K562 (cell line): Measurements from ENCODE around the gene PTPRU. TPM values are rescaled to one million over a fixed set of nuclear protein-coding genes. Genes with fewer than 3 reads are reported as not detected.

ENCODE experiments used
- ATAC-seq: fragments of 200-7000 bp; cut with Tn5 transposase; 3 replicates; pipeline ENCODE4 v1.9.1; 2020; ENCODE audit warnings: moderate library complexity
- BruUV-seq: library from RNA; stranded (reverse); fragments of 400-500 nt; replicated peaks from 2 replicates; lab custom pipeline; 2021; lab: Mats Ljungman, UMichigan
- CTCF ChIA-PET: fragments of 300-600 bp; formaldehyde crosslinking; extraction: SDS; loops from one replicate; lab custom pipeline; 2021; ENCODE audit warnings: low intra/inter-chr PET ratio; lab: Yijun Ruan, JAX
- POLR2A ChIA-PET: fragments of 300-600, 350-650 bp; sonication (Branson Sonifier 250); formaldehyde crosslinking; extraction: SDS; loops from one replicate; lab custom pipeline; 2021; ENCODE audit warnings: antibody characterized with exemption, inconsistent platforms; lab: Yijun Ruan, JAX
- DNase-seq, 4 experiments: peaks; one replicate each; pipeline versions ENCODE4 v3.0.0 to v3.0.0-alpha.2; 2011 to 2018; ENCODE audit warnings: low spot score in 3 of 4, mixed read lengths in 3 of 4; ENCODE audit errors: extremely low read depth in 1 of 4
- FAIRE-seq: peaks from 2 replicates; lab custom pipeline; 2011; peaks lifted over from hg19 to GRCh38; lab: Jason Lieb, UNC
- H2AFZ ChIP-seq: 2 replicates; pipeline ENCODE4 v1.6.0; 2011; ENCODE audit warnings: low read depth, low read length, control low read depth, inconsistent platforms
- H3K27ac ChIP-seq: fragments of 200-600 bp; 3 replicates; pipeline ENCODE4 v1.8.0; 2011; ENCODE audit warnings: low read depth, mild to moderate bottlenecking, control low read depth, inconsistent platforms, low read length, moderate library complexity, mixed read lengths; ENCODE audit errors: extremely low read depth
- H3K27me3 ChIP-seq, 2 experiments: fragments of 300-600 bp in 1 of 2; 2 replicates in 1 of 2; 3 replicates in 1 of 2; pipeline versions ENCODE4 v1.6.0 to v1.8.0; 2011; ENCODE audit warnings: inconsistent platforms in 2 of 2, low read length in 2 of 2, mild to moderate bottlenecking in 1 of 2, mixed read lengths in 1 of 2, moderate library complexity in 1 of 2; ENCODE audit not compliant: control insufficient read depth in 2 of 2, insufficient read depth in 2 of 2
- H3K36me3 ChIP-seq: fragments of 300-600 bp; 3 replicates; pipeline ENCODE4 v1.8.0; 2011; ENCODE audit warnings: mild to moderate bottlenecking, low read length, inconsistent platforms; ENCODE audit not compliant: control insufficient read depth, insufficient read depth
- H3K4me1 ChIP-seq, 2 experiments: fragments of 200-600 bp in 1 of 2; replicated peaks in 1 of 2; 2 replicates in 1 of 2; 3 replicates in 1 of 2; pipeline versions ENCODE4 v1.5.1 to v1.8.0; 2011; ENCODE audit warnings: inconsistent platforms in 2 of 2, low read length in 2 of 2, mild to moderate bottlenecking in 1 of 2, mixed read lengths in 1 of 2, moderate library complexity in 1 of 2; ENCODE audit not compliant: control insufficient read depth in 2 of 2, insufficient read depth in 2 of 2
- H3K4me2 ChIP-seq: 2 replicates; pipeline ENCODE4 v1.6.1; 2011; ENCODE audit warnings: low read length, control low read depth, inconsistent platforms, mixed read lengths; ENCODE audit not compliant: insufficient read depth
- H3K4me3 ChIP-seq: fragments of 200-600 bp; sonication (generic), shearing (Covaris generic); 2 replicates; pipeline ENCODE4 v1.5.1; 2016; ENCODE audit warnings: control low read depth, inconsistent platforms
- H3K79me2 ChIP-seq: fragments of 200-600 bp; 3 replicates; pipeline ENCODE4 v1.8.0; 2011; ENCODE audit warnings: low read length, inconsistent platforms; ENCODE audit not compliant: control insufficient read depth, insufficient read depth
- H3K9ac ChIP-seq, 2 experiments: 2 replicates each; pipeline versions ENCODE4 v1.6.0 to v1.6.1; 2011; ENCODE audit warnings: low read depth in 2 of 2, low read length in 2 of 2, control low read depth in 1 of 2, inconsistent platforms in 1 of 2, mild to moderate bottlenecking in 1 of 2, mixed read lengths in 1 of 2; ENCODE audit not compliant: insufficient read depth in 1 of 2
- H3K9me1 ChIP-seq: one replicate; pipeline ENCODE4 v1.6.0; 2011; ENCODE audit warnings: inconsistent platforms, mild to moderate bottlenecking, low read length, moderate library complexity; ENCODE audit not compliant: control insufficient read depth, insufficient read depth
- H3K9me3 ChIP-seq: replicated peaks from 2 replicates; pipeline ENCODE4 v1.5.1; 2011; ENCODE audit warnings: low read depth, low read length, inconsistent platforms; ENCODE audit not compliant: control insufficient read depth, insufficient read depth
- H4K20me1 ChIP-seq: replicated peaks from 2 replicates; pipeline ENCODE4 v1.6.1; 2011; ENCODE audit warnings: low read length, inconsistent platforms, mixed read lengths; ENCODE audit not compliant: control insufficient read depth, insufficient read depth
- PHF8 ChIP-seq: fragments of 200-600 bp; sonication (generic); IDR thresholded peaks from 2 replicates; pipeline ENCODE4 v1.6.1; 2012; ENCODE audit warnings: mixed run types, mild to moderate bottlenecking, inconsistent platforms, low read length, moderate library complexity, borderline replicate concordance
- SIN3B ChIP-seq: fragments of 450-650 bp; IDR thresholded peaks from 2 replicates; pipeline ENCODE4 v1.6.1; 2017; ENCODE audit warnings: low read depth, mild to moderate bottlenecking, moderate library complexity
- SMARCB1 ChIP-seq: IDR thresholded peaks from 2 replicates; pipeline ENCODE4 v1.6.1; 2011; ENCODE audit warnings: improper control_type of control experiment, low read depth; ENCODE audit not compliant: insufficient read length
- SRSF3 ChIP-seq: fragments of 200-400 bp; formaldehyde crosslinking; IDR thresholded peaks from 2 replicates; pipeline ENCODE4 v1.6.1; 2016; ENCODE audit warnings: mild to moderate bottlenecking, low read length, moderate library complexity; ENCODE audit not compliant: insufficient read depth
- ZNF717 ChIP-seq: fragments of 250-450 bp; sonication (Bioruptor Pico); IDR thresholded peaks from 2 replicates; pipeline ENCODE4 v1.5.0; 2021
- WGBS: fragments of 100-300 bp; shearing (Covaris generic); methylation state at CpG from one replicate; pipeline ENCODE4 v1.1.6; 2016; ENCODE audit warnings: low coverage, mixed read lengths; ENCODE audit not compliant: insufficient coverage; ENCODE audit errors: missing lambda C conversion rate; 5-methylcytosine and 5-hydroxymethylcytosine counted together
- in situ Hi-C: fragments of 300-500 bp; cut with MboI; formaldehyde crosslinking; loops from 4 replicates; pipeline ENCODE4 v1.15.0; 2018; ENCODE audit warnings: inconsistent platforms, mixed read lengths
- intact Hi-C: fragments of 100-400 bp; cut with micrococcal nuclease; formaldehyde crosslinking; loops from 2 replicates; pipeline ENCODE4 v1.14.2; 2022
- polyA plus RNA-seq, 8 experiments: library from polyadenylated mRNA; depleted of rRNA in 4 of 8; stranded (reverse) in 5 of 8; unstranded in 3 of 8; fragments of >200 nt; fragmentation: Nextera tagmentation in 2 of 8; fragmentation: Illumina TruSeq in 1 of 8; extraction: Ambion mirVana in 2 of 8; extraction: Trizol in 1 of 8; gene quantifications; 2 replicates each; pipeline versions ENCODE4 v1.2.1 to v1.2.3, GENCODE V29; 2011 to 2014; ENCODE audit warnings: inconsistent platforms in 1 of 8, missing spikeins in 1 of 8
- total RNA-seq, 7 experiments: library from RNA; depleted of rRNA in 6 of 7; stranded (reverse); fragments of >200 nt in 6 of 7; fragmentation: Illumina TruSeq in 2 of 7; extraction: Trizol in 2 of 7; gene quantifications; 2 replicates each; pipeline versions ENCODE4 v1.2.1 to v1.2.3, GENCODE V29; 2011 to 2021; ENCODE audit warnings: low replicate concordance in 1 of 7
- TF ChIP-seq, protein P1 (sequence below): IDR thresholded peaks from 3 replicates; pipeline ENCODE4 v1.6.1; 2011; ENCODE audit warnings: borderline replicate concordance, mild to moderate bottlenecking; ENCODE audit not compliant: insufficient read length, insufficient read depth
- TF ChIP-seq, protein P2 (sequence below): IDR thresholded peaks from 2 replicates; pipeline ENCODE4 v1.6.1; 2012; ENCODE audit warnings: low read depth, low read length, improper control_type of control experiment, borderline replicate concordance
- TF ChIP-seq, protein P3 (sequence below), 2 experiments: fragments of 450-650 bp; IDR thresholded peaks; 2 replicates each; pipeline ENCODE4 v1.6.1; 2016

The PTPRU gene
- total and polyA plus RNA-seq, 9 of the 15 experiments (the other 6 are each of a cell fraction or from before 2014, with no cell fraction given), result 0.01 to 2.9 (median 1.0) TPM

DNA sequence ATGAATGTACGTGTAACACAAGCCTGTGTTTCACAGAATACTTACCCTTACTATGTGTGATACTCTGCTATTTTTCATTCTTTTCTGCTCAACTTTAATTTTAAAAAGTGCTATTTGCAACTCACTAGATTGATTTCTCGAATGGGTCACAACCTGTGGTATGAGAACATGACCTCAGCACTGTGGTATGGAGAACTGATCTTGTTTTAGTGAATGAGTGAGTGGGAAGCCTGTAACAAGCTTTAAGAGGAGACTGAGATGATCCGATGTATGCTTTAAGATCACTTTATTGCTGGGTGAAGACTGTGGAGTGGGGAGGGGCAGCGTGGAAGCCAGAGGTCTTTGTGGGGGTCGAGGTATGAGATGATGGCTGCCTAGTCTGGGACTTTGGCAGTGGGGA, 27.1 kb upstream of the PTPRU start:
- FAIRE-seq, result no peak
- ChIA-PET CTCF (no interaction called here), POLR2A (interaction anchor here (1.2 to 2.1 kb wide), 2 partner anchors 9 to 10 kb away, joined by 5 to 6 read pairs; no protein-coding TSS in a partner anchor)
- Histone ChIP-seq H3K27ac (no peak overlapping the region), H3K27me3 (no peaks in the 10 kb centered on the region), H4K20me1 (no peaks in the 10 kb centered on the region), H3K9me3 (no peaks in the 10 kb centered on the region), H2AFZ (no peak overlapping the region), H3K9ac (no peak overlapping the region), H3K79me2 (no peaks in the 10 kb centered on the region), H3K36me3 (peaks cover 71% of the 10 kb centered on the region), H3K4me2 (no peak overlapping the region), H3K4me3 (no peak overlapping the region), H3K9me1 (no peaks in the 10 kb centered on the region), H3K4me1 (peaks cover 20% of the 10 kb centered on the region in 2 experiments; a peak in 4 of 5 replicates)
- no peak for DNase-seq
- ATAC-seq, result no peak
- in situ Hi-C loops, result no loop called here
- intact Hi-C loops, result no loop called here
- TF ChIP-seq, protein P1, sequence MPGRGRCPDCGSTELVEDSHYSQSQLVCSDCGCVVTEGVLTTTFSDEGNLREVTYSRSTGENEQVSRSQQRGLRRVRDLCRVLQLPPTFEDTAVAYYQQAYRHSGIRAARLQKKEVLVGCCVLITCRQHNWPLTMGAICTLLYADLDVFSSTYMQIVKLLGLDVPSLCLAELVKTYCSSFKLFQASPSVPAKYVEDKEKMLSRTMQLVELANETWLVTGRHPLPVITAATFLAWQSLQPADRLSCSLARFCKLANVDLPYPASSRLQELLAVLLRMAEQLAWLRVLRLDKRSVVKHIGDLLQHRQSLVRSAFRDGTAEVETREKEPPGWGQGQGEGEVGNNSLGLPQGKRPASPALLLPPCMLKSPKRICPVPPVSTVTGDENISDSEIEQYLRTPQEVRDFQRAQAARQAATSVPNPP, result no peak
- TF ChIP-seq ZNF717 (CRISPR knock-in tag) (no peak), SIN3B (no peak), PHF8 (0 out of 2 replicates have a peak, but pooled peaks have one; percentile 10), SMARCB1 (no peak), SRSF3 (no peak)
- TF ChIP-seq, protein P2, sequence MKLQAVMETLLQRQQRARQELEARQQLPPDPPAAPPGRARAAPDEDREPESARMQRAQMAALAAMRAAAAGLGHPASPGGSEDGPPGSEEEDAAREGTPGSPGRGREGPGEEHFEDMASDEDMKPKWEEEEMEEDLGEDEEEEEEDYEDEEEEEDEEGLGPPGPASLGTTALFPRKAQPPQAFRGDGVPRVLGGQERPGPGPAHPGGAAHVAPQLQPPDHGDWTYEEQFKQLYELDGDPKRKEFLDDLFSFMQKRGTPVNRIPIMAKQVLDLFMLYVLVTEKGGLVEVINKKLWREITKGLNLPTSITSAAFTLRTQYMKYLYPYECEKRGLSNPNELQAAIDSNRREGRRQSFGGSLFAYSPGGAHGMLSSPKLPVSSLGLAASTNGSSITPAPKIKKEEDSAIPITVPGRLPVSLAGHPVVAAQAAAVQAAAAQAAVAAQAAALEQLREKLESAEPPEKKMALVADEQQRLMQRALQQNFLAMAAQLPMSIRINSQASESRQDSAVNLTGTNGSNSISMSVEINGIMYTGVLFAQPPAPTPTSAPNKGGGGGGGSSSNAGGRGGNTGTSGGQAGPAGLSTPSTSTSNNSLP, result no peak
- TF ChIP-seq, protein P3, sequence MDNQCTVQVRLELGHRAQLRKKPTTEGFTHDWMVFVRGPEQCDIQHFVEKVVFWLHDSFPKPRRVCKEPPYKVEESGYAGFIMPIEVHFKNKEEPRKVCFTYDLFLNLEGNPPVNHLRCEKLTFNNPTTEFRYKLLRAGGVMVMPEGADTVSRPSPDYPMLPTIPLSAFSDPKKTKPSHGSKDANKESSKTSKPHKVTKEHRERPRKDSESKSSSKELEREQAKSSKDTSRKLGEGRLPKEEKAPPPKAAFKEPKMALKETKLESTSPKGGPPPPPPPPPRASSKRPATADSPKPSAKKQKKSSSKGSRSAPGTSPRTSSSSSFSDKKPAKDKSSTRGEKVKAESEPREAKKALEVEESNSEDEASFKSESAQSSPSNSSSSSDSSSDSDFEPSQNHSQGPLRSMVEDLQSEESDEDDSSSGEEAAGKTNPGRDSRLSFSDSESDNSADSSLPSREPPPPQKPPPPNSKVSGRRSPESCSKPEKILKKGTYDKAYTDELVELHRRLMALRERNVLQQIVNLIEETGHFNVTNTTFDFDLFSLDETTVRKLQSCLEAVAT (IDR thresholded peaks at IDR 0.05), result no peak
- 83% methylated on average over 5 of the region's 5 CpGs for WGBS
- no TSS peak for BruUV-seq
